Thoracic aorta (tissue), 2 donors: ENCODE results near the gene CKAP2L. TPM values are rescaled to one million over a fixed set of nuclear protein-coding genes. Genes with fewer than 3 reads are reported as not detected.
"Not testable (repeated sequence)": the region's sequence is repeated elsewhere in the genome, so short reads cannot be mapped to it uniquely, and the experiment has no call there.

Source experiments
- ATAC-seq: fragments of 150-250 bp; one replicate; pipeline ENCODE4 v1.8.0; 2017; ENCODE audit warnings: low read depth; ENCODE audit not compliant: insufficient number of reproducible peaks, low FRiP score
- DNase-seq: peaks from one replicate; pipeline ENCODE4 v3.0.0-alpha.2; 2020; ENCODE audit warnings: low spot score
- H3K27ac ChIP-seq, 2 donors: fragments of 200-600 bp; sonication (generic); 1 replicate in 1 of 2; 2 replicates in 1 of 2; pipeline ENCODE4 v1.5.1; 2016; ENCODE audit warnings: mild to moderate bottlenecking in 2 of 2, moderate library complexity in 2 of 2
- H3K27me3 ChIP-seq: fragments of 200-600 bp; sonication (generic); replicated peaks from 2 replicates; pipeline ENCODE4 v1.6.0; 2016; ENCODE audit warnings: mild to moderate bottlenecking; ENCODE audit not compliant: insufficient read depth
- H3K36me3 ChIP-seq: fragments of 200-600 bp; sonication (generic); one replicate; pipeline ENCODE4 v1.5.1; 2016
- H3K4me1 ChIP-seq, 2 donors: fragments of 200-600 bp; sonication (generic); 1 replicate in 1 of 2; 2 replicates in 1 of 2; pipeline versions ENCODE4 v1.5.1 to v1.6.0; 2016; ENCODE audit warnings: low read depth in 2 of 2, mild to moderate bottlenecking in 1 of 2; ENCODE audit not compliant: control insufficient read depth in 1 of 2
- H3K4me3 ChIP-seq: fragments of 200-600 bp; sonication (generic); 2 replicates; pipeline ENCODE4 v1.5.1; 2016; ENCODE audit warnings: mild to moderate bottlenecking
- H3K9me3 ChIP-seq: fragments of 200-600 bp; sonication (generic); 2 replicates; pipeline ENCODE4 v1.5.1; 2016
- total RNA-seq, 2 donors: library from RNA; depleted of rRNA; stranded (reverse); fragments of >200 nt; gene quantifications; one replicate each; pipeline versions ENCODE4 v1.1.0 to v1.2.3, GENCODE V29; 2016
- TF ChIP-seq, protein P1 (sequence below): fragments of 200-600 bp; sonication (generic); IDR thresholded peaks from one replicate; pipeline ENCODE4 v1.5.1; 2019; ENCODE audit warnings: antibody characterized with exemption

Gene CKAP2L
- total RNA-seq, 2 donors from 2014 or later = 1.3 TPM; not detected in 1

DNA sequence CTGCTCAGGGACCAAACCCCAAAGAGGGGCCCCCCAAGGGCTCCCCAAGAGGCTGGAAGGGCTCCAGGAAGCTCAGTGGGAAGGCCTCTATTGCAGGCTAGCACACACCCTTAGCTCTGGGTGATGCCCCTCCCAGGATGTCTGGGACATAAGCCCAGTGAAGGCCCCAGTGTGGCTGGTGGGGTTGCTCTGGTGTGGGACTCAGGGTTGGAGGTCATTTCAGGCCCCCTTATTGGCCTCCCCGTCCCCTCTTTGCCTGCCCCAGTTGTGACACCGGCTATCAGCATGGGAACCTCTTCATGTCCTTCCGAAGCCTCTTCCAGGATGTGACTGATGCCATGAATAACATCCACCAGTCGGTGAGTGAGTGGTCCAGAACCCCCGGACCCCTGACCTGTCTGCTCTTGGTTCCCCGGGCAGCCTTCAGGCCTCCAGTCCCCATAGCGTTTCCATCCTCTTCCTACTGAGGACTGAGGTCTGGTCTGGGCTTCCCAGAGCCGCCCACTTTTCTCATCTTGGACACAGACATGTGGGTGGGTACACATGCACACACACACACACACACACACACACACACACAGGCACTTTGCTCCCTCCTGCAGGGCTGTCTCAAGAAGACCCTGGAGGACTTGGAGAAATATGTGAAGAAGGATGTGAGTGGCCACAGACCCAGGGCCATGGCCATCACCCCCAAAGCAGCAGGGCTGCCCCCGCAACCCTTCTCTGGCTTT is 41.4 kb downstream of the CKAP2L start:
- ATAC-seq (no peak), DNase-seq (no peak)

DNA sequence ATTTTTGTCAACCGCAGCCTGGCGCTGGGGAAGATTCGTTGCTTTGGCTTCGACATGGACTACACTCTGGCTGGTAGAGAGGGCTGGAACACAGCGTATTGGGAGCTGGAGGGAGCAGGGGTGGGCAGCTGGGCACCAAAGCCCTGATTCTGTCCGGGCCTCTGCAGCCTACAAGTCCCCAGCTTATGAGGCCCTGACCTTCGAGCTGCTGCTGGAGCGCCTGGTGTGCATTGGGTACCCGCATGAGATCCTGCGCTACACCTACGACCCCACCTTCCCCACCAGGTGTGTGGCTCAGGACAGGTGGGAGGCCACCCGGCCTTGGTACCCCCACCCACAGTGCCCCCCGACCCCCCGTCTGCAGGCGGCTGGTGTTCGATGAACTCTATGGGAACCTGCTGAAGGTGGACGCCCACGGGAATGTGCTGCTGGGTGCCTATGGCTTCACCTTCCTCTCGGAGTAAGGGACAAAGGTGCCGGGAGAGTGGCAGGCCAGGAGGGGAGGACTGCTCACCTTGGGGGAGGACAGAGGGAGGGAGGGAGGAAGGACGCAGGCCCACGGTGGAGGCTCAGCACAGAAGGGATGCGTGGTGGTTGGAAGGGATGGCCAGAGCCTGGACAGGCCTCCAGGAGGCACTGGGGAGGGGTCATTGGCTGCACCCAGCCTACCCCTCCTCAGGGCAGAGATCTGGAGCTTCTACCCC is 42.4 kb downstream of the CKAP2L start:
- H3K36me3 ChIP-seq = no peaks in the 10 kb centered on the region
- H3K27ac ChIP-seq = no peak overlapping the region
- TF ChIP-seq, protein P1, sequence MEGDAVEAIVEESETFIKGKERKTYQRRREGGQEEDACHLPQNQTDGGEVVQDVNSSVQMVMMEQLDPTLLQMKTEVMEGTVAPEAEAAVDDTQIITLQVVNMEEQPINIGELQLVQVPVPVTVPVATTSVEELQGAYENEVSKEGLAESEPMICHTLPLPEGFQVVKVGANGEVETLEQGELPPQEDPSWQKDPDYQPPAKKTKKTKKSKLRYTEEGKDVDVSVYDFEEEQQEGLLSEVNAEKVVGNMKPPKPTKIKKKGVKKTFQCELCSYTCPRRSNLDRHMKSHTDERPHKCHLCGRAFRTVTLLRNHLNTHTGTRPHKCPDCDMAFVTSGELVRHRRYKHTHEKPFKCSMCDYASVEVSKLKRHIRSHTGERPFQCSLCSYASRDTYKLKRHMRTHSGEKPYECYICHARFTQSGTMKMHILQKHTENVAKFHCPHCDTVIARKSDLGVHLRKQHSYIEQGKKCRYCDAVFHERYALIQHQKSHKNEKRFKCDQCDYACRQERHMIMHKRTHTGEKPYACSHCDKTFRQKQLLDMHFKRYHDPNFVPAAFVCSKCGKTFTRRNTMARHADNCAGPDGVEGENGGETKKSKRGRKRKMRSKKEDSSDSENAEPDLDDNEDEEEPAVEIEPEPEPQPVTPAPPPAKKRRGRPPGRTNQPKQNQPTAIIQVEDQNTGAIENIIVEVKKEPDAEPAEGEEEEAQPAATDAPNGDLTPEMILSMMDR = no peak
- DNase-seq = no peak
- H3K4me3 ChIP-seq = no peak overlapping the region
- no peaks in the 10 kb centered on the region for H3K9me3 ChIP-seq
- no peak for ATAC-seq
- H3K27me3 ChIP-seq = no peaks in the 10 kb centered on the region
- H3K4me1 ChIP-seq = peaks cover 0 to 6% of the 10 kb centered on the region in 2 donors

More for the DNA sequence above, 41.4 kb downstream of the CKAP2L start:
- TF ChIP-seq, protein P1 = no peak
- H3K4me1 ChIP-seq = peaks cover 0 to 6% of the 10 kb centered on the region in 2 donors
- H3K9me3 ChIP-seq = no peaks in the 10 kb centered on the region
- no peaks in the 10 kb centered on the region for H3K27me3 ChIP-seq
- H3K36me3 ChIP-seq = no peaks in the 10 kb centered on the region
- H3K4me3 ChIP-seq = no peak overlapping the region
- no peak overlapping the region for H3K27ac ChIP-seq

DNA sequence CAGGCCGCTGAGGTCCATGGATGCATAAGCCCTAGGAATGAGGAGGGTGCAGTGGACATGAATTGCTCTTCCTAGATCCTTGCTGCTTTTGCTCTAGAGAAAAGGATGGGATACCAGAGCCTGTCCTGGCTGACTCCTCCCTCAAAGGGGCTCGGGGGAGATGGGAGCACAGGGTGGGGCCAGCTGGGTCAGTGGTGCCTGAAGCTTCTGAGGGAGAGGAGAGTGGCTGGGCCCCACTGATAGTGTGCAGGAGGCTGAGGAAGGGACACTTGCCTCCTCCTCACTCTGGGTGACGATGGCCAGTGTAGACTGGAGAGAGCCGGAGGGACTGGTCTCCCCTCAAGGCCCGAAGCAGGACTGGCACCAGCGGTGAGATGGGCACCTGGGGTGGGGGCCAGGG is 43.6 kb downstream of the CKAP2L start, which contains the start of gene NT5DC4:
TSS of gene NT5DC4 (plus strand) at position 236 of the 400 bp plus-strand sequence. CDS start at position 296, 60 bp downstream.
- H3K27me3 ChIP-seq = no peaks in the 10 kb centered on the region
- TF ChIP-seq, protein P1 = no peak
- no peak for ATAC-seq
- H3K4me1 ChIP-seq = no peaks in the 10 kb centered on the region
- no peaks in the 10 kb centered on the region for H3K36me3 ChIP-seq
- DNase-seq = no peak
- no peak within 1 kb of the TSS for H3K27ac ChIP-seq
- no peak within 1 kb of the TSS for H3K4me3 ChIP-seq
- H3K9me3 ChIP-seq = no peaks in the 10 kb centered on the region

DNA sequence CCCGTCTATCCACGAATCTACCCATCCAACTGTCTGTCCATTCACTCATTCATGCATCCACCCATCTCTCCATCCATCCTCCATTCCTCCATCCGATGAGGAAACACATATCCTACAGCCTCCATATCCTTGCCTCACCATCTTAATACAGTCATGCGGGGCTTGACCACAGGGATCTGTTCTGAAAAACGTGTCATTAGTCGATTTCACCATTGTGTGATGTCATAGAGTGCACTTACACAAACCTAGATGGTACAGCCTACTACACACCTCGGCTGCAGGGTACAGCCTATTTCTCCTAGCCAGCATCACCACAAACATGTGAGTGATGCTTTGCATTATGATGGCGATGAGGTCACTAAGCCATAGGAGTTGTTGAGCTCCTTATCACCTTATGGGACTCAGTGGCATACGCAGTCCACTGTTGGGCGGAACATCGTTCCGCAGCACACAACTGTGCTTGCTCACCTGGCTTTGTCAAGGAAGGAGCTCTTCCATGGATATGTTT is 45.5 kb downstream of the CKAP2L start:
- no peak overlapping the region for H3K27ac ChIP-seq
- no peak overlapping the region for H3K4me3 ChIP-seq
- DNase-seq (no peak), ATAC-seq (no peak)
- no peaks in the 10 kb centered on the region for H3K36me3 ChIP-seq
- H3K27me3 ChIP-seq = no peaks in the 10 kb centered on the region
- no peaks in the 10 kb centered on the region for H3K4me1 ChIP-seq
- H3K9me3 ChIP-seq = no peaks in the 10 kb centered on the region
- TF ChIP-seq, protein P1 = no peak

DNA sequence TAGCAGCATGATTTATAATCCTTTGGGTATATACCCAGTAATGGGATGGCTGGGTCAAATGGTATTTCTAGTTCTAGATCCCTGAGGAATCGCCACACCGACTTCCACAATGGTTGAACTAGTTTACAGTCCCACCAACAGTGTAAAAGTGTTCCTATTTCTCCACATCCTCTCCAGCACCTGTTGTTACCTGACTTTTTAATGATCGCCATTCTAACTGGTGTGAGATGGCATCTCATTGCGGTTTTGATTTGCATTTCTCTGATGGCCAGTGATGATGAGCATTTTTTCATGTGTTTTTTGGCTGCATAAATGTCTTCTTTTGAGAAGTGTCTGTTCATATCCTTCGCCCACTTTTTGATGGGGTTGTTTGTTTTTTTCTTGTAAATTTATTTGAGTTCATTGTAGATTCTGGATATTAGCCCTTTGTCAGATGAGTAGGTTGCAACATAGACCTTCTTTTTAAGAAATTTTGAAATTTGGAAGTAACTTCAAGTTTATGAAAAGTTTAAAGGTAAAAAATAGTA is 47.5 kb downstream of the CKAP2L start:
- not testable (repeated sequence) for DNase-seq, H3K27me3 ChIP-seq, H3K27ac ChIP-seq, H3K4me1 ChIP-seq, H3K4me3 ChIP-seq, H3K9me3 ChIP-seq, H3K36me3 ChIP-seq, ATAC-seq

DNA sequence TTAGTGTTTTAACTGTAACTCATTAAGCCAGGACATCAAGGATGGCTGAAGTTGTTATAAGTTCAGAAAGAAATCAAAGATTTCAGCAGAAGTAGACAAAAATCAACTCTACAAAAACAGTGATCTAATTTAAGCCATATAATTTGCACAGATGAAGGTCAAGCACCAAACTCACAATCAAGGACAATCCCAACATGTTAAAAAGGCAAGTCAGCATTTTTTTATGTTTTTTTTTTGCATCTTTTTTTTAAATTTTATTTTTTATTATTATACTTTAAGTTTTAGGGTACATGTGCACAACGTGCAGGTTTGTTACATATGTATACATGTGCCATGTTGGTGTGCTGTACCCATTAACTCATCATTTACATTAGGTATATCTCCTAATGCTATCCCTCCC is 48.3 kb downstream of the CKAP2L start:
- H3K4me3 ChIP-seq, ATAC-seq, H3K27ac ChIP-seq, H3K4me1 ChIP-seq, H3K36me3 ChIP-seq, H3K27me3 ChIP-seq, DNase-seq, H3K9me3 ChIP-seq: not testable (repeated sequence)
